Sigmoid colon (tissue), 7 donors: Measurements from ENCODE around the gene AP5S1. TPM values are rescaled to one million over a fixed set of nuclear protein-coding genes. Genes with fewer than 3 reads are reported as not detected.

Experiments used
- DNase-seq: peaks from one replicate; pipeline ENCODE4 v3.0.0-alpha.2; 2019
- H3K27ac ChIP-seq, 4 donors: fragments of 200-600 bp; sonication (generic); one replicate each; pipeline ENCODE4 v1.5.1; 2016 to 2019; ENCODE audit warnings: mild to moderate bottlenecking in 1 of 4
- H3K27me3 ChIP-seq, 3 donors: fragments of 200-600 bp; sonication (generic); one replicate each; pipeline ENCODE4 v1.5.1; 2019; ENCODE audit warnings: mild to moderate bottlenecking in 1 of 3
- H3K36me3 ChIP-seq, 4 donors: fragments of 200-600 bp; sonication (generic); one replicate each; pipeline ENCODE4 v1.5.1; 2016 to 2019
- H3K4me1 ChIP-seq, 4 donors: fragments of 200-600 bp; sonication (generic); one replicate each; pipeline ENCODE4 v1.5.1; 2017 to 2019
- H3K4me3 ChIP-seq, 4 donors: fragments of 200-600 bp; sonication (generic); one replicate each; pipeline ENCODE4 v1.5.1; 2017 to 2019; ENCODE audit warnings: mild to moderate bottlenecking in 2 of 4, moderate library complexity in 1 of 4
- H3K9me3 ChIP-seq, 4 donors: fragments of 200-600 bp in 3 of 4; sonication (generic) in 3 of 4; one replicate each; pipeline versions ENCODE4 v1.5.1 to v1.6.1; 2013 to 2019
- EP300 ChIP-seq, 4 donors: sonication (generic); formaldehyde crosslinking; IDR thresholded peaks; one replicate each; pipeline ENCODE4 v1.6.1; 2017; ENCODE audit warnings: antibody characterized with exemption in 4 of 4
- POLR2A ChIP-seq, 2 donors: fragments of 450-650 bp; IDR thresholded peaks; one replicate each; pipeline ENCODE4 v1.6.1; 2016; ENCODE audit warnings: antibody characterized with exemption in 2 of 2, mild to moderate bottlenecking in 2 of 2, moderate library complexity in 2 of 2
- POLR2AphosphoS5 ChIP-seq, 4 donors: sonication (generic); formaldehyde crosslinking; IDR thresholded peaks; one replicate each; pipeline ENCODE4 v1.6.1; 2017; ENCODE audit warnings: antibody characterized with exemption in 4 of 4
- WGBS, 2 donors: extraction: QIAGEN DNeasy Blood & Tissue Kit; methylation state at CpG; one replicate each; pipeline ENCODE4 v1.1.7; 2013; 5-methylcytosine and 5-hydroxymethylcytosine counted together
- intact Hi-C: fragments of 100-400 bp; cut with DNase I; formaldehyde crosslinking; loops from one replicate; pipeline ENCODE4 v1.15.1; 2023
- polyA plus RNA-seq, 3 donors: library from polyadenylated mRNA; stranded (reverse); fragments of 200-250 nt; gene quantifications; one replicate each; pipeline ENCODE4 v1.2.3, GENCODE V29; 2013
- total RNA-seq, 4 donors: library from RNA; depleted of rRNA; stranded (reverse); fragments of >200 nt; gene quantifications; one replicate each; pipeline ENCODE4 v1.1.0, GENCODE V29; 2016
- TF ChIP-seq, protein P1 (sequence below), 4 experiments: fragments of 450-650 bp in 3 of 4; fragments of 200-600 bp in 1 of 4; IDR thresholded peaks; one replicate each; pipeline ENCODE4 v1.5.1; 2016 to 2019; ENCODE audit warnings: antibody characterized with exemption in 4 of 4, mild to moderate bottlenecking in 3 of 4, moderate library complexity in 2 of 4
- donor health status: healthy with polysubstance abuse.
- donor health status: Bipolar disorder and iron deficiency.
- donor health status: healthy.

Gene AP5S1
- total and polyA plus RNA-seq, 7 donors = 5.4 to 14.5 (median 10.8) TPM

DNA sequence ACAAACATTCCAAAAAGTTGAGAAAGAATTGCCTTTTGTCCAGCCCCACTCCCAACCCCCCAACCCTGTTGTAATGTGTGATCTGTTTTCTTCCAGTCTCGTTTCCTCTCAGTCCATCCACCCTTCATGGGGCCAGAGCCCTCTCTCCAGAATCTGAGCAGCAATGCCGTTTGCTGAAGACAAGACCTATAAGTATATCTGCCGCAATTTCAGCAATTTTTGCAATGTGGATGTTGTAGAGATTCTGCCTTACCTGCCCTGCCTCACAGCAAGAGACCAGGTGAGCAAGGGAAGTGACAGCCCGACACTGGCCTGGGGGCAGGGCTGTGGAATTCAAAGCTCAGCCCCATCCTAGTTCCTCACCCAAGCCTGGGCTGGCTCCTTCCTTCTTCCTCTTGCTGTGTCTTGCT is 34.1 kb downstream of the AP5S1 start:
- H3K27ac ChIP-seq = no peak overlapping the region
- H3K9me3 ChIP-seq = no peaks in the 10 kb centered on the region
- TF ChIP-seq, protein P1, sequence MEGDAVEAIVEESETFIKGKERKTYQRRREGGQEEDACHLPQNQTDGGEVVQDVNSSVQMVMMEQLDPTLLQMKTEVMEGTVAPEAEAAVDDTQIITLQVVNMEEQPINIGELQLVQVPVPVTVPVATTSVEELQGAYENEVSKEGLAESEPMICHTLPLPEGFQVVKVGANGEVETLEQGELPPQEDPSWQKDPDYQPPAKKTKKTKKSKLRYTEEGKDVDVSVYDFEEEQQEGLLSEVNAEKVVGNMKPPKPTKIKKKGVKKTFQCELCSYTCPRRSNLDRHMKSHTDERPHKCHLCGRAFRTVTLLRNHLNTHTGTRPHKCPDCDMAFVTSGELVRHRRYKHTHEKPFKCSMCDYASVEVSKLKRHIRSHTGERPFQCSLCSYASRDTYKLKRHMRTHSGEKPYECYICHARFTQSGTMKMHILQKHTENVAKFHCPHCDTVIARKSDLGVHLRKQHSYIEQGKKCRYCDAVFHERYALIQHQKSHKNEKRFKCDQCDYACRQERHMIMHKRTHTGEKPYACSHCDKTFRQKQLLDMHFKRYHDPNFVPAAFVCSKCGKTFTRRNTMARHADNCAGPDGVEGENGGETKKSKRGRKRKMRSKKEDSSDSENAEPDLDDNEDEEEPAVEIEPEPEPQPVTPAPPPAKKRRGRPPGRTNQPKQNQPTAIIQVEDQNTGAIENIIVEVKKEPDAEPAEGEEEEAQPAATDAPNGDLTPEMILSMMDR (IDR thresholded peaks at IDR 0.05) = no peak
- no peak for TF ChIP-seq POLR2A (IDR thresholded peaks at IDR 0.05)
- TF ChIP-seq EP300 (IDR thresholded peaks at IDR 0.05) = no peak
- TF ChIP-seq POLR2AphosphoS5 (IDR thresholded peaks at IDR 0.05) = no peak
- no peaks in the 10 kb centered on the region for H3K27me3 ChIP-seq
- intact Hi-C loops = loop anchor here (2.0 kb wide), 1 partner anchor 68 kb away; the partner anchor contains the start of gene CENPB
- peaks cover 17 to 51% (median 23%) of the 10 kb centered on the region in 4 donors for H3K36me3 ChIP-seq
- DNase-seq = no peak
- 66 to 82% methylated on average over 4 of the region's 4 CpGs for WGBS, 2 donors
- H3K4me1 ChIP-seq = peaks cover 0 to 7% (median 1%) of the 10 kb centered on the region in 4 donors
- H3K4me3 ChIP-seq = no peak overlapping the region

DNA sequence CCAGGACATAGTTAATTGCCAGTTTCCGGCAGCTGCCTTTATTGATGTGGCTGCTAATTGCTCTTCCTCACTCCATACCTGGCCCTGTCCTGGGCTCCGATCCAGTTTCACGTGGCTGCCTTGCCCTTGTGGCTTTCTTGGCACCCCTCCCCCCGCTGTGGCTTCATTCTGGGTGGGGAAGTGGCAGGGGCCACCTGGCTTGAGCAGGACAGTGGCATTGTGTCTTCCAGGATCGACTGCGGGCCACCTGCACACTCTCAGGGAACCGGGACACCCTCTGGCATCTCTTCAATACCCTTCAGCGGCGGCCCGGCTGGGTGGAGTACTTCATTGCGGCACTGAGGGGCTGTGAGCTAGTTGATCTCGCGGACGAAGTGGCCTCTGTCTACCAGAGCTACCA is 37.1 kb downstream of the AP5S1 start:
- intact Hi-C loops = no loop called here
- H3K27ac ChIP-seq = no peak overlapping the region
- H3K4me1 ChIP-seq = peaks cover 0 to 7% (median 1%) of the 10 kb centered on the region in 4 donors
- TF ChIP-seq POLR2AphosphoS5 (IDR thresholded peaks at IDR 0.05) (no peak), EP300 (IDR thresholded peaks at IDR 0.05) (no peak), POLR2A (IDR thresholded peaks at IDR 0.05) (no peak)
- TF ChIP-seq, protein P1 (IDR thresholded peaks at IDR 0.05) = no peak
- no peaks in the 10 kb centered on the region for H3K9me3 ChIP-seq
- H3K4me3 ChIP-seq = no peak overlapping the region
- WGBS, 2 donors = 42 to 80% methylated on average over 14 of the region's 14 CpGs
- peaks cover 38 to 81% (median 44%) of the 10 kb centered on the region in 4 donors for H3K36me3 ChIP-seq
- no peak for DNase-seq
- H3K27me3 ChIP-seq = no peaks in the 10 kb centered on the region

- Histone ChIP-seq H3K36me3 (peaks cover 51 to 94% (median 57%) of the 10 kb centered on the region in 4 donors), H3K27ac (no peak overlapping the region), H3K4me1 (peaks cover 0 to 7% (median 1%) of the 10 kb centered on the region in 4 donors), H3K9me3 (no peaks in the 10 kb centered on the region), H3K27me3 (no peaks in the 10 kb centered on the region), H3K4me3 (no peak overlapping the region)
- no peak for TF ChIP-seq POLR2A (IDR thresholded peaks at IDR 0.05)
- no peak for TF ChIP-seq POLR2AphosphoS5 (IDR thresholded peaks at IDR 0.05)
- TF ChIP-seq EP300 (IDR thresholded peaks at IDR 0.05) = no peak
- TF ChIP-seq, protein P1 (IDR thresholded peaks at IDR 0.05) = no peak
- intact Hi-C loops = no loop called here
- 96% methylated on average over 6 of the region's 6 CpGs for WGBS, 2 donors
- no peak for DNase-seq
Observed at GRCh38 chr20:3858689-3859088, 38.3 kb downstream of the AP5S1 start.

DNA sequence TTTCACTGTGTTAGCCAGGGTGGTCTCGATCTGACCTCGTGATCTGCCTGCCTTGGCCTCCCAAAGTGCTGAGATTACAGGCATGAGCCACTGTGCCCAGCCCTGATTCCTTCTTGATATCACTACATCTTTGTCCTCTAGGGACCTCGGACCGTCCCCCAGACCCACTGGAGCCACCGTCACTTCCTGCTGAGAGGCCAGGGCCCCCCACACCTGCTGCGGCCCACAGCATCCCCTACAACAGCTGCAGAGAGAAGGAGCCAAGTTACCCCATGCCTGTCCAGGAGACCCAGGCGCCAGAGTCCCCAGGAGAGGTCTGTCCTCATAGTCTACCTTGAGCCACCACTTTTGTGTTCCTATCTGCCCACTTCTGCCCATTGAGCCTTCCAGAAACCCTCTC is 40.8 kb downstream of the AP5S1 start:
- intact Hi-C loops = no loop called here
- no peak overlapping the region for H3K4me3 ChIP-seq
- H3K36me3 ChIP-seq = peaks cover 76 to 100% (median 79%) of the 10 kb centered on the region in 4 donors

More for the DNA sequence above, 40.8 kb downstream of the AP5S1 start:
- Histone ChIP-seq H3K27ac (no peak overlapping the region), H3K4me1 (no peaks in the 10 kb centered on the region), H3K9me3 (no peaks in the 10 kb centered on the region), H3K27me3 (no peaks in the 10 kb centered on the region)
- DNase-seq = no peak
- WGBS, 2 donors = 95 to 98% methylated on average over 7 of the region's 7 CpGs
- TF ChIP-seq EP300 (IDR thresholded peaks at IDR 0.05) (no peak), POLR2AphosphoS5 (IDR thresholded peaks at IDR 0.05) (no peak), POLR2A (IDR thresholded peaks at IDR 0.05) (no peak)
- TF ChIP-seq, protein P1 (IDR thresholded peaks at IDR 0.05) = no peak
